HL-60 (cell line): ENCODE data around the gene DROSHA.

ENCODE experiments used
- DNase-seq, 2 experiments: peaks; one replicate each; pipeline ENCODE4 v3.0.0-alpha.2; 2010 to 2020; ENCODE audit warnings: low read depth in 1 of 2, low spot score in 1 of 2
- H3K27ac ChIP-seq: fragments of 250-450 bp; sonication (Bioruptor Pico); replicated peaks from 2 replicates; pipeline ENCODE4 v1.5.1; 2020; ENCODE audit warnings: mild to moderate bottlenecking, moderate library complexity
- H3K27me3 ChIP-seq: fragments of 250-450 bp; sonication (Bioruptor Pico); 2 replicates; pipeline ENCODE4 v1.5.1; 2021; ENCODE audit warnings: mild to moderate bottlenecking, moderate library complexity; ENCODE audit not compliant: insufficient read depth, poor library complexity, severe bottlenecking
- H3K4me3 ChIP-seq: replicated peaks from 2 replicates; pipeline ENCODE4 v1.5.1; 2011; ENCODE audit warnings: mild to moderate bottlenecking, control low read depth, low read length; ENCODE audit not compliant: insufficient read depth
- CTCF ChIP-seq: IDR thresholded peaks from one replicate; pipeline ENCODE4 v1.5.1; 2011; ENCODE audit warnings: low read length, control low read depth, inconsistent platforms; ENCODE audit not compliant: insufficient read depth
- GABPA ChIP-seq: IDR thresholded peaks from 2 replicates; pipeline ENCODE4 v1.6.1; 2012; ENCODE audit warnings: low read depth
- POLR2AphosphoS5 ChIP-seq: IDR thresholded peaks from 2 replicates; pipeline ENCODE4 v1.6.1; 2012; ENCODE audit warnings: low read depth
- REST ChIP-seq: IDR thresholded peaks from 2 replicates; pipeline ENCODE4 v1.6.1; 2012; ENCODE audit warnings: low read depth; ENCODE audit not compliant: insufficient replicate concordance
- SPI1 ChIP-seq: IDR thresholded peaks from 2 replicates; pipeline ENCODE4 v1.6.1; 2012; ENCODE audit warnings: low read depth, mild to moderate bottlenecking, borderline replicate concordance

DROSHA gene

GRCh38 chr5:31390256-31390655, 141.6 kb downstream of the DROSHA start:
- no peaks in the 10 kb centered on the region for H3K27me3 ChIP-seq
- H3K4me3 ChIP-seq = no peak overlapping the region
- H3K27ac ChIP-seq = no peak overlapping the region
- no peak for DNase-seq
- TF ChIP-seq GABPA (no peak), REST (no peak), POLR2AphosphoS5 (no peak), CTCF (no peak), SPI1 (no peak)

GRCh38 chr5:31385774-31386537, 145.9 kb downstream of the DROSHA start:
- H3K4me3 ChIP-seq = no peak overlapping the region
- TF ChIP-seq GABPA (no peak), SPI1 (no peak), REST (no peak), POLR2AphosphoS5 (no peak), CTCF (no peak)
- no peak for DNase-seq
- H3K27me3 ChIP-seq = no peaks in the 10 kb centered on the region
- no peak overlapping the region for H3K27ac ChIP-seq

GRCh38 chr5:31383734-31384133, 148.2 kb downstream of the DROSHA start:
- TF ChIP-seq CTCF (no peak), REST (no peak), POLR2AphosphoS5 (no peak), SPI1 (no peak), GABPA (no peak)
- DNase-seq = no peak
- no peak overlapping the region for H3K27ac ChIP-seq

More at GRCh38 chr5:31383734-31384133, 148.2 kb downstream of the DROSHA start:
- H3K4me3 ChIP-seq = no peak overlapping the region
- no peaks in the 10 kb centered on the region for H3K27me3 ChIP-seq
